GM06990 (cell line): ENCODE measurements around the gene FKRP.
"Not testable (repeated sequence)": the region's sequence is repeated elsewhere in the genome, so short reads cannot be mapped to it uniquely, and the experiment has no call there.

Source experiments
- DNase-seq: peaks from one replicate; pipeline ENCODE4 v3.0.0-alpha.2; 2011; ENCODE audit not compliant: insufficient read length; ENCODE audit errors: extremely low read depth
- H3K27me3 ChIP-seq: replicated peaks from 2 replicates; pipeline ENCODE4 v1.6.0; 2011; ENCODE audit warnings: low read length; ENCODE audit not compliant: control insufficient read depth, insufficient read depth
- H3K36me3 ChIP-seq: 2 replicates; pipeline ENCODE4 v1.5.1; 2011; ENCODE audit warnings: low read length; ENCODE audit not compliant: control insufficient read depth, insufficient read depth
- H3K4me3 ChIP-seq: replicated peaks from 2 replicates; pipeline ENCODE4 v1.5.1; 2011; ENCODE audit warnings: low read depth, mild to moderate bottlenecking, control low read depth, low read length
- TF ChIP-seq, protein P1 (sequence below): IDR thresholded peaks from 2 replicates; pipeline ENCODE4 v1.5.1; 2011; ENCODE audit warnings: low read length, control low read depth, mild to moderate bottlenecking, inconsistent platforms; ENCODE audit not compliant: insufficient read depth, poor library complexity, severe bottlenecking

Gene FKRP

DNA sequence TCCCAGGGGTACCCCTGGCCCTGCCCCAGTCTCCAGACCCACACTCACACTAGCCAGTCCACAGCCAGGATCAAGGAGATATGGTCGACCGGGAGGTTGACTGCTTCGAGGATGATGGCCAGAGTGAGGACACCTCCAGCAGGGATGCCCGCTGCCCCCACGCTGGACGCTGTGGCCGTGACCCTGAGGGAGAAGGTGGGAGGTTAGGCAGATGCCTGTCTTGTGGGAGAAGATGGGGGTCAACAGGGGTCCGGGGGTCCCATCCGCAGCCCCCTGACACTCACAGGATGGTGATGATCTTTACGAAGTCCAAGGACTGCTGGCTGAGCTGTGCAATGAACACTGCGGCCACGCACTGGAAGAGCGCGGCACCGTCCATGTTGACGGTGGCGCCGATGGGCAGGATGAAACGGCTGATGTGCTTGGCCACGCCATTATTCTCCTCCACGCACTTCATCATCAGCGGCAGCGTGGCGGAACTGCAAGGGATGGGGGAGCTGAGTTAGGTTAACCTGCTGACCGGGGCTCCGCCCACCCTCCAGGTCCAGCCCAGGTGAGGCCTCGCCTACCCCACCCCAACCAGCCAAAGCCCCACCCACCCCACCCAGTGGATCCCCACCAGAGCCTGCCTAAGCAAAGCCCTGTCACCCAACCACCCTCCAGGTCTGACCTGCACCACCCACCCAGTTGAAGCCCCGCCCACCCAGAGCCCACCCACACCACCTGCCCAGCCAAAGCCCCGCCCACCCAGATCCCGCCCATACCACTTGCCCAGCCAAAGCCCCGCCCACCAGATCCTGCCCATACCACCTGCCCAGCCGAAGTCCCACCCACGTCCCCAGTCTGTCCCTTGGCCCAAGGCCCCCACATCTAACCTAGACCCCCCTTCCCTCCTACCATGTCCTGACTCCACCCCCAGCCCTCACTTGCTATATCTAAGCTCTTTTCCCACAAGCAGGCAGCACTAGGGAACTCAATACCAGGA lies 31.4 kb downstream of the FKRP start:
- no peak for DNase-seq
- Histone ChIP-seq H3K4me3 (no peak overlapping the region), H3K36me3 (peaks cover 29% of the 10 kb centered on the region), H3K27me3 (no peaks in the 10 kb centered on the region)
- TF ChIP-seq, protein P1, sequence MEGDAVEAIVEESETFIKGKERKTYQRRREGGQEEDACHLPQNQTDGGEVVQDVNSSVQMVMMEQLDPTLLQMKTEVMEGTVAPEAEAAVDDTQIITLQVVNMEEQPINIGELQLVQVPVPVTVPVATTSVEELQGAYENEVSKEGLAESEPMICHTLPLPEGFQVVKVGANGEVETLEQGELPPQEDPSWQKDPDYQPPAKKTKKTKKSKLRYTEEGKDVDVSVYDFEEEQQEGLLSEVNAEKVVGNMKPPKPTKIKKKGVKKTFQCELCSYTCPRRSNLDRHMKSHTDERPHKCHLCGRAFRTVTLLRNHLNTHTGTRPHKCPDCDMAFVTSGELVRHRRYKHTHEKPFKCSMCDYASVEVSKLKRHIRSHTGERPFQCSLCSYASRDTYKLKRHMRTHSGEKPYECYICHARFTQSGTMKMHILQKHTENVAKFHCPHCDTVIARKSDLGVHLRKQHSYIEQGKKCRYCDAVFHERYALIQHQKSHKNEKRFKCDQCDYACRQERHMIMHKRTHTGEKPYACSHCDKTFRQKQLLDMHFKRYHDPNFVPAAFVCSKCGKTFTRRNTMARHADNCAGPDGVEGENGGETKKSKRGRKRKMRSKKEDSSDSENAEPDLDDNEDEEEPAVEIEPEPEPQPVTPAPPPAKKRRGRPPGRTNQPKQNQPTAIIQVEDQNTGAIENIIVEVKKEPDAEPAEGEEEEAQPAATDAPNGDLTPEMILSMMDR: no peak

GRCh38 chr19:46777956-46778645 lies 32.2 kb downstream of the FKRP start:
- not testable (repeated sequence) for H3K27me3 ChIP-seq, H3K4me3 ChIP-seq, DNase-seq
- H3K36me3 ChIP-seq: peaks cover 37% of the 10 kb centered on the region

DNA sequence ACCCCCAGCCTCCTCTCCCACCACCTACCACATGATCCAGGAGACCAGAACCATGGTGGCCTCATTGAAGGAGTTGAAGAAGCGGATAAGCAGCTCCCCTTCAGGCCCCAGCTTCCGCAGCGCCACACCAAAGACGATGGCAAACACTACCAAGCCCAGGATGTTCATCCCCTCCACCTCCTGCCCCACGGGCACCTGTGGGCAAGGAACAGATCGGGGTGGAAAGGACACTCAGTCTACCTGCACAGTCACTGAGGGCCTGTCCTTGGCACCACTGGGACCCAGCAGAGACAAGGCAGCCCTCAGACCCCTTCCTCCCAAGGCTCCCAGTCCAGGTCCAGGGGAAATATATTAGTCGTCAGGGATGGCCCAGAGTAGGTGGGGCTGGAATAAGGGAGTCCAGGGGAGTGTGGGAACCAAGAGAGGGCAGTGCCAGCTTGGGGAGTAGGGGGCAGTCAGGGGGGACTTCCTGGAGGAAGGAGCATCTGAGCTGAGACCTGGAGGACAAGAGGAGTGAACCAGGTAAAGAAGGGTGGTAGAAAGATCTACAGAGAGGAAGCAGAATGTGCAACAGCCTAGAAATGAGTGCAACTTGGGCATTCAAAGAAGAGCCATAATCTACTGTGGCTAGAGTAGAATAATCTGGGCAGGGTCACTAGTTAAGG lies 36.6 kb downstream of the FKRP start:
- TF ChIP-seq, protein P1: no peak
- Histone ChIP-seq H3K27me3 (no peaks in the 10 kb centered on the region), H3K36me3 (peaks cover 23% of the 10 kb centered on the region), H3K4me3 (no peak overlapping the region)
- DNase-seq: no peak

DNA sequence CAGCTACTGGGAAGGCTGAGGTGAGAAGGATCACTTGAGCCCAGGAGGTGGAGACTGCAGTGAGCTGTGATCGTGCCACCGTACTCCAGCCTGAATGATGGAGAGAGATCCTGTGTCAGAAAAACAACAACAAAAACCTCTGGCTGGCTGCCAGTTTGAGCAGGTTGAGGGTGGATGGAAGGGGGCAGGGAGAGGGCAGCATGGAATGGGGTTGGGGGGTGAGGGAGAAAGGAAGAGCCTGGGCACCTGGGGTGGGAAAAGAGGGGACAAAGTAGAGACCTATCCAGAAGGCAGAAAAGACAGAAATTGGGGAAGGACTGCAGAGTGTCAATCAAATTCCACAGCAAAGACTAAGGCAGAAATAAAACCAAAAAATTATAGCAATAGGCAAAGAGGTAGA lies 37.8 kb downstream of the FKRP start:
- TF ChIP-seq, protein P1: no peak
- DNase-seq: no peak
- Histone ChIP-seq H3K4me3 (peak overlapping the region; percentile 89), H3K36me3 (peaks cover 21% of the 10 kb centered on the region), H3K27me3 (no peaks in the 10 kb centered on the region)

DNA sequence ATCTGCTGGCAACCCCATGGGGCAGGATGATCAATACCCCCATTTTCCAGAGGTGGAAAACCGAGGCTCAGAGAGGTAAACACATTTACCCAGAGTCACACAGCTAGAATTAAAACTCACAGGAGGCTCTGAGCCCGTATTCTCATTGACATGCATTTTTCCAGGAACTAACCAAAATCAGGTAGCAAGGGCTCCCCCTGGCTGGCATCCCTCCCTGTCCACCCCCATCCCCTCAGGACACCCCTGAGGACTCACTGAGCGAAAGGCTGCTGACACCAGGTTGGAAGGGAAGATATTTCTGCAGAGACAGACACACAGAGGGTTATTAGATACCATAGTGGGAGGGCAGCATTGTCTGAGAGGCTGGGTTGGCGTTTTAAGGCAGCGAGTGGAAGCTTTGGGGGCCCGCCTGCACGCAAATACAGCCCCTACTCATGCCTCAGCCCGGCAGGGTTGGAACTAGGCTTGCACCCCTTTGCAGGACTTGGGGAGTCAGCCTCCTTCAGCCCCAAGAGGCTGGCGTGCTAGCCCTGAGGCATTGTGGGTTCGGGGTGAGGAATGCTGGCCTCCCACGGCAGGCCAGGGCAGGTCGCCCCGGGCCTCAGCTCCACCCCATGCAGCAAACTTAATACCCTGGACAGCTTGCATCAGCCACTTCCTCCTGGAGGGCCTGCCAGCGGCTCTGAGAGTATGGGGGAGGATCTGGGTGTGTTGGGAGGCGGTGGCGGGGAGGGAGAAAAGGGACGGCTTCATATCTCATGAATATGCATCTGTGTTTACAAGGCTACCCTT lies 38.6 kb downstream of the FKRP start:
- TF ChIP-seq, protein P1: peak; percentile 49
- Histone ChIP-seq H3K36me3 (peaks cover 16% of the 10 kb centered on the region), H3K4me3 (peak overlapping the region; percentile 89), H3K27me3 (no peaks in the 10 kb centered on the region)
- peak; percentile 80 for DNase-seq
